ENCODE measurements around the gene SKOR1.

The SKOR1 gene

GRCh38 chr15:67792250-67792942 lies 32.9 kb upstream of the SKOR1 start:
- Histone ChIP-seq H3K36me3 (ENCODE audit: control insufficient read depth in 1 of 2, insufficient read depth in 2 of 2, low read length in 2 of 2) (peaks cover 2 to 3% of the 10 kb centered on the region in 2 donors), H3K4me1 (ENCODE audit: control insufficient read depth in 1 of 2, insufficient read depth in 2 of 2, low read length in 2 of 2) (no peaks in the 10 kb centered on the region)

DNA sequence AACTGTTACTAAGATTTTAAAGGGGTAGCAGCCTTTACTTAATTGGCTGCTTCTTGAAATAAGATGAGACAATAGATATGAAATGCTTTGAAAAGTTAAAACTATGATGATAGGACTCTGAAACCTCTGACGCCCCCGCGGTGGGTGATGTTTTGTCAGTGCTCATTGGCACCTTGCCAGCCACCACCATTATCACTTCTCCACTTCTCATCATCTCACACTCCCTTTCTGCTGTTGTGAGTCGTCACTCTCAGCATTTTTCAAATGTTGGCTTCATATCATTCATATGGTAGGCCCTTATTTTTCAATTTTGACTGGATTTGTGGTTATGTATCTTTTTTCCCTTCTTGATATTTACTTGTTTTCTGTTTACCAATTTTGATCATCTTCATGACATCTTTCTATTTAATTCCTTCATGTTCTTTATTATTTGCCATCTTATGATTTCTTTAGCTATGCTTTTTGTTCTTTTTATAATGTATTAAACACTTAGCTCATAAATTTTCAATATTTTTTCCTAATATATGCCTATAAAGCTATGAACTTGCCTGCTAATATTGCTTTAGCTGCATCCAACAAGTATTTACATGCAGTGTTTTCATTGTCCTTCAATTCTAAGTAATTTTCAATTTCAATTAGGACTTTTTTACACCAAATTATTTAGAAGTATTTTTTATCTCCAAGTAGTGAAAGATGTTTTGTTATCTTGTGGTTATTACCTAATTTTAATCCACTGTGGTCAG lies 30.3 kb upstream of the SKOR1 start:
- no peak overlapping the region for H3K9ac ChIP-seq (ENCODE audit: low read depth in 1 of 2, low read length in 2 of 2)
- peaks cover 3 to 9% of the 10 kb centered on the region in 2 donors for H3K9me3 ChIP-seq (ENCODE audit: control insufficient read depth in 1 of 2, low read length in 2 of 2)
- H3K4me3 ChIP-seq (ENCODE audit: low read depth in 1 of 2, low read length in 2 of 2), result no peak overlapping the region
- no peaks in the 10 kb centered on the region for H3K27me3 ChIP-seq (ENCODE audit: control insufficient read depth in 1 of 2, insufficient read depth in 2 of 2, low read length in 2 of 2)
- H3K27ac ChIP-seq (ENCODE audit: low read depth, low read length), result no peak overlapping the region
- no peaks in the 10 kb centered on the region for H3K4me1 ChIP-seq (ENCODE audit: control insufficient read depth in 1 of 2, insufficient read depth in 2 of 2, low read length in 2 of 2)
- peaks cover 2 to 3% of the 10 kb centered on the region in 2 donors for H3K36me3 ChIP-seq (ENCODE audit: control insufficient read depth in 1 of 2, insufficient read depth in 2 of 2, low read length in 2 of 2)

More at GRCh38 chr15:67792250-67792942, 32.9 kb upstream of the SKOR1 start:
- no peak overlapping the region for H3K9ac ChIP-seq (ENCODE audit: low read depth in 1 of 2, low read length in 2 of 2)
- H3K4me3 ChIP-seq (ENCODE audit: low read depth in 1 of 2, low read length in 2 of 2), result no peak overlapping the region
- no peak overlapping the region for H3K27ac ChIP-seq (ENCODE audit: low read depth, low read length)
- no peaks in the 10 kb centered on the region for H3K27me3 ChIP-seq (ENCODE audit: control insufficient read depth in 1 of 2, insufficient read depth in 2 of 2, low read length in 2 of 2)
- peaks cover 3 to 9% of the 10 kb centered on the region in 2 donors for H3K9me3 ChIP-seq (ENCODE audit: control insufficient read depth in 1 of 2, low read length in 2 of 2)

GRCh38 chr15:67796196-67797127 lies 28.8 kb upstream of the SKOR1 start:
- Histone ChIP-seq H3K27ac (ENCODE audit: low read depth, low read length) (no peak overlapping the region), H3K4me1 (ENCODE audit: control insufficient read depth in 1 of 2, insufficient read depth in 2 of 2, low read length in 2 of 2) (no peaks in the 10 kb centered on the region), H3K9me3 (ENCODE audit: control insufficient read depth in 1 of 2, low read length in 2 of 2) (peaks cover 3 to 9% of the 10 kb centered on the region in 2 donors), H3K4me3 (ENCODE audit: low read depth in 1 of 2, low read length in 2 of 2) (no peak overlapping the region), H3K36me3 (ENCODE audit: control insufficient read depth in 1 of 2, insufficient read depth in 2 of 2, low read length in 2 of 2) (peaks cover 3 to 6% of the 10 kb centered on the region in 2 donors), H3K27me3 (ENCODE audit: control insufficient read depth in 1 of 2, insufficient read depth in 2 of 2, low read length in 2 of 2) (no peaks in the 10 kb centered on the region), H3K9ac (ENCODE audit: low read depth in 1 of 2, low read length in 2 of 2) (no peak overlapping the region)

- Histone ChIP-seq H3K9me3 (ENCODE audit: control insufficient read depth in 1 of 2, low read length in 2 of 2) (peaks cover under 1 to 8% of the 10 kb centered on the region in 2 donors), H3K9ac (ENCODE audit: low read depth in 1 of 2, low read length in 2 of 2) (no peak overlapping the region), H3K4me1 (ENCODE audit: control insufficient read depth in 1 of 2, insufficient read depth in 2 of 2, low read length in 2 of 2) (no peaks in the 10 kb centered on the region), H3K36me3 (ENCODE audit: control insufficient read depth in 1 of 2, insufficient read depth in 2 of 2, low read length in 2 of 2) (peaks cover 3 to 9% of the 10 kb centered on the region in 2 donors), H3K27me3 (ENCODE audit: control insufficient read depth in 1 of 2, insufficient read depth in 2 of 2, low read length in 2 of 2) (no peaks in the 10 kb centered on the region), H3K27ac (ENCODE audit: low read depth, low read length) (no peak overlapping the region), H3K4me3 (ENCODE audit: low read depth in 1 of 2, low read length in 2 of 2) (no peak overlapping the region)
Observed at GRCh38 chr15:67799801-67800205, 25.5 kb upstream of the SKOR1 start.

GRCh38 chr15:67801142-67801541 lies 24.2 kb upstream of the SKOR1 start:
- no peaks in the 10 kb centered on the region for H3K27me3 ChIP-seq (ENCODE audit: control insufficient read depth in 1 of 2, insufficient read depth in 2 of 2, low read length in 2 of 2)
- H3K9ac ChIP-seq (ENCODE audit: low read depth in 1 of 2, low read length in 2 of 2), result no peak overlapping the region
- no peak overlapping the region for H3K4me3 ChIP-seq (ENCODE audit: low read depth in 1 of 2, low read length in 2 of 2)
- no peaks in the 10 kb centered on the region for H3K9me3 ChIP-seq (ENCODE audit: control insufficient read depth in 1 of 2, low read length in 2 of 2)
- peaks cover 0 to 9% of the 10 kb centered on the region in 2 donors for H3K36me3 ChIP-seq (ENCODE audit: control insufficient read depth in 1 of 2, insufficient read depth in 2 of 2, low read length in 2 of 2)
- no peaks in the 10 kb centered on the region for H3K4me1 ChIP-seq (ENCODE audit: control insufficient read depth in 1 of 2, insufficient read depth in 2 of 2, low read length in 2 of 2)
- H3K27ac ChIP-seq (ENCODE audit: low read depth, low read length), result no peak overlapping the region

GRCh38 chr15:67801926-67802914 lies 23.1 kb upstream of the SKOR1 start:
- no peaks in the 10 kb centered on the region for H3K9me3 ChIP-seq (ENCODE audit: control insufficient read depth in 1 of 2, low read length in 2 of 2)
- no peak overlapping the region for H3K27ac ChIP-seq (ENCODE audit: low read depth, low read length)
- no peaks in the 10 kb centered on the region for H3K27me3 ChIP-seq (ENCODE audit: control insufficient read depth in 1 of 2, insufficient read depth in 2 of 2, low read length in 2 of 2)
- peaks cover 0 to 9% of the 10 kb centered on the region in 2 donors for H3K36me3 ChIP-seq (ENCODE audit: control insufficient read depth in 1 of 2, insufficient read depth in 2 of 2, low read length in 2 of 2)
- no peak overlapping the region for H3K4me3 ChIP-seq (ENCODE audit: low read depth in 1 of 2, low read length in 2 of 2)
- H3K9ac ChIP-seq (ENCODE audit: low read depth in 1 of 2, low read length in 2 of 2), result no peak overlapping the region
- H3K4me1 ChIP-seq (ENCODE audit: control insufficient read depth in 1 of 2, insufficient read depth in 2 of 2, low read length in 2 of 2), result no peaks in the 10 kb centered on the region

- H3K27me3 ChIP-seq (ENCODE audit: control insufficient read depth in 1 of 2, insufficient read depth in 2 of 2, low read length in 2 of 2), result no peaks in the 10 kb centered on the region
- H3K9ac ChIP-seq (ENCODE audit: low read depth in 1 of 2, low read length in 2 of 2), result no peak overlapping the region
- H3K36me3 ChIP-seq (ENCODE audit: control insufficient read depth in 1 of 2, insufficient read depth in 2 of 2, low read length in 2 of 2), result peaks cover 2 to 9% of the 10 kb centered on the region in 2 donors
- no peaks in the 10 kb centered on the region for H3K9me3 ChIP-seq (ENCODE audit: control insufficient read depth in 1 of 2, low read length in 2 of 2)
- H3K4me3 ChIP-seq (ENCODE audit: low read depth in 1 of 2, low read length in 2 of 2), result no peak overlapping the region
- H3K4me1 ChIP-seq (ENCODE audit: control insufficient read depth in 1 of 2, insufficient read depth in 2 of 2, low read length in 2 of 2), result no peaks in the 10 kb centered on the region
- no peak overlapping the region for H3K27ac ChIP-seq (ENCODE audit: low read depth, low read length)
Observed at GRCh38 chr15:67803299-67803698, 22.0 kb upstream of the SKOR1 start.

DNA sequence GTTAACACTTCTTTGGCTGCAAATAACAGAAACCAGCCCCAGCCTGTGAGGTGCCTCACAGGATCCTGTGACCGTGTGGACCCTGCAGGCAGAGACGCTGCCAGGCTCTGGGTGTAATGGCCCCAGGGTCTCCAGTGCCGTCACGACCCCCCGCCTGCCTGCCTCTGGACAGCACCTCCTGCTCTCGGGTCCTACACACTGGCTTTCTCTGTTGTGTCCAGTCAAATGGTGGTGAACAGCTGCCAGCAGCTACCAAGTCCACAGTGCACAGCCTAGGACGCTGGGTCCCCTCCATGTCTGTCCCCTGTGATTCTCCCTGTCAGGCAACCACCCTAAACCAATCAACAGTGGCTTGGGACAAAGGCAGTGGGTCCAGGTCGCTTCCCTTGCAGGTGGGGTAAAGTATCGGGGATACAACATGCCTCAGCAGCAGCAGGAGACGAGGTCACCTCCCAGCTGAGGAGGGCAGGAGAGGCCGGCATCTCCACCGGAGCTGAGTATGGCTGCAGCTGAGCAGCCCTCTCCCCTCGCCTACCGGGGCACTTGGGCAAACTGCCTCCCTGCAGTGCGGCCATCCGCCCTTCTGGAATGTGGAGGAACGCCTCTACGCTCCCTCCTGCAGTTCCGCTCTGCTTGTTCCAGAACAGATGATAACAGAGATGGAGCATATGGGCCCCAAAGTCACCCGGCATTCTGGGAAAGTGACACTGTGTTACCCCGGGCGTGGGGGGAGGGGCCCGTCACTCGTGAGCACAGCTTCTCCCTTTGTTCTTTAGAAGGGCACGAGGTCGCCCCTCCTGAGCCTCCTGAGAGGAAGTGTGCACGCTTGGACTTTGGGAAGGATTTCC lies 21.1 kb upstream of the SKOR1 start:
- Histone ChIP-seq H3K27me3 (ENCODE audit: control insufficient read depth in 1 of 2, insufficient read depth in 2 of 2, low read length in 2 of 2) (no peaks in the 10 kb centered on the region), H3K4me1 (ENCODE audit: control insufficient read depth in 1 of 2, insufficient read depth in 2 of 2, low read length in 2 of 2) (no peaks in the 10 kb centered on the region), H3K27ac (ENCODE audit: low read depth, low read length) (no peak overlapping the region), H3K9ac (ENCODE audit: low read depth in 1 of 2, low read length in 2 of 2) (no peak overlapping the region), H3K36me3 (ENCODE audit: control insufficient read depth in 1 of 2, insufficient read depth in 2 of 2, low read length in 2 of 2) (peaks cover 2 to 11% of the 10 kb centered on the region in 2 donors), H3K4me3 (ENCODE audit: low read depth in 1 of 2, low read length in 2 of 2) (no peak overlapping the region), H3K9me3 (ENCODE audit: control insufficient read depth in 1 of 2, low read length in 2 of 2) (no peaks in the 10 kb centered on the region)
